ENCODE data around the gene MS4A7.

DNA sequence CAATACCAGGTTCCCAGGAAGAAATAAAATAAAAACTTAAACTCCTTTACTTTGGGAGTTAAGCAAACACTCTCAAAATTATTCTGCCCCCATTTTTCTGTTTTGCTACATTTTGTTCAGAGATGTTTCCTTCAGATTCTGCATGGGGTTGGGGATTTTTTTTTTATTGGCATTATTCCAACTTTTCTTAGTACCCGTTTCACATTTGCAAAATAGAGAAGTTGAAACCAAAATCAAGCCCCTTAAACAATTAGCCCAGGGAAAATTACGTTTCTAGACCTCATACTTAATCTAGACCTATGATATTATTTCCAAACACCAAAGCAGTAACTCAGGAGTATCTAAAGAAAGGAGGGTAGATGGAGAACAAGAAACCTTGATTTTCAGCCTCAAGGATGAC is 20.6 kb upstream of the MS4A7 start:
- no peak for TF ChIP-seq POLR2A (IDR thresholded peaks at IDR 0.05)
- TF ChIP-seq CTCF (IDR thresholded peaks at IDR 0.05) = no peak
- no peak for TF ChIP-seq EP300 (IDR thresholded peaks at IDR 0.05)
- TF ChIP-seq POLR2AphosphoS5 (IDR thresholded peaks at IDR 0.05) = no peak

All from upper lobe of left lung (tissue), 4 donors.